ENCODE measurements around the gene PSMB11.
"Not testable (repeated sequence)": the region's sequence is repeated elsewhere in the genome, so short reads cannot be mapped to it uniquely, and the experiment has no call there.

- not testable (repeated sequence) for TF ChIP-seq CTCF (IDR thresholded peaks at IDR 0.05; ENCODE audit: low read length); EZH2 (IDR thresholded peaks at IDR 0.05; ENCODE audit: borderline replicate concordance, low read length)
Observed at GRCh38 chr14:23004274-23004673, 37.7 kb upstream of the PSMB11 start.

Data from OCI-LY1 (cell line).